Measurements from ENCODE around the gene DUSP22.
A peak's percentile ranks its signal among the peaks of the same experiment; 100 is the strongest.
"Not testable (repeated sequence)": the region's sequence is repeated elsewhere in the genome, so short reads cannot be mapped to it uniquely, and the experiment has no call there.

The DUSP22 gene

DNA sequence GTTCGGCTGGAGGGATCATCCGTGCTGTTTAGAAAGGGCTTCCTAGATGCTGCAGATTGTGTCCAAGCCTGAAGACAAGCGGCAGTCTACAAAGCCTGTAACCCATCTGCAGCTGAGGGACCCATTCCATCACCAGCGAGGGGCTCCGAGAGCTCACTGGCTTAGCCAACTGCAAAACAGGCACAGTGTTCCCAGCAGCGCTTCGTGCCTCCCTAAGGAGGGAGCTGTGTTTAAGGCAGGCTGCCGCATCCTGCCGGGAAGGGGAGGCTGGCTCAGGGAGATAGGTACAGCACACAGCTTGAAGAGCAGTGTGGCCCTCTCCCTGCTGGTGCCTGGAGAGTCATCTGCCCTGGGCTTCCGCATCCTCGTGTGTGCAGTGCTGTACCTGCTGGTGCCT, 32.4 kb downstream of the DUSP22 start:
- Histone ChIP-seq H4K20me1 (ENCODE audit: insufficient read depth, low read length) (no peaks in the 10 kb centered on the region), H3K4me1 (ENCODE audit: low read length) (peaks cover 89% of the 10 kb centered on the region), H2AFZ (ENCODE audit: low read length) (no peak overlapping the region), H3K9ac (ENCODE audit: low read length) (no peak overlapping the region), H3K27me3 (replicated peaks; ENCODE audit: insufficient read depth, low read length) (no peaks in the 10 kb centered on the region), H3K4me3 (ENCODE audit: low read length) (no peak overlapping the region), H3F3A (ENCODE audit: insufficient read depth, low read length) (peaks cover 81% of the 10 kb centered on the region), H3K4me2 (ENCODE audit: low read depth, low read length) (no peak overlapping the region), H3K9me3 (replicated peaks; ENCODE audit: insufficient read depth, low read length) (no peaks in the 10 kb centered on the region), H3K9me2 (replicated peaks; ENCODE audit: insufficient read depth, low read length) (no peaks in the 10 kb centered on the region), H3K79me2 (ENCODE audit: low read length) (peaks cover 79% of the 10 kb centered on the region), H3K27ac (ENCODE audit: low read length) (peak overlapping the region; percentile 91; the same call in 1 of the 2 replicates), H3K36me3 (replicated peaks; ENCODE audit: insufficient read depth, low read length) (no peaks in the 10 kb centered on the region)
- TF ChIP-seq EZH2 (optimal IDR thresholded peaks at IDR 0.05; ENCODE audit: low read depth, low read length) (no peak), EZH2phosphoT487 (IDR thresholded peaks at IDR 0.05; ENCODE audit: low read length) (no peak)
- TF ChIP-seq, protein P1, sequence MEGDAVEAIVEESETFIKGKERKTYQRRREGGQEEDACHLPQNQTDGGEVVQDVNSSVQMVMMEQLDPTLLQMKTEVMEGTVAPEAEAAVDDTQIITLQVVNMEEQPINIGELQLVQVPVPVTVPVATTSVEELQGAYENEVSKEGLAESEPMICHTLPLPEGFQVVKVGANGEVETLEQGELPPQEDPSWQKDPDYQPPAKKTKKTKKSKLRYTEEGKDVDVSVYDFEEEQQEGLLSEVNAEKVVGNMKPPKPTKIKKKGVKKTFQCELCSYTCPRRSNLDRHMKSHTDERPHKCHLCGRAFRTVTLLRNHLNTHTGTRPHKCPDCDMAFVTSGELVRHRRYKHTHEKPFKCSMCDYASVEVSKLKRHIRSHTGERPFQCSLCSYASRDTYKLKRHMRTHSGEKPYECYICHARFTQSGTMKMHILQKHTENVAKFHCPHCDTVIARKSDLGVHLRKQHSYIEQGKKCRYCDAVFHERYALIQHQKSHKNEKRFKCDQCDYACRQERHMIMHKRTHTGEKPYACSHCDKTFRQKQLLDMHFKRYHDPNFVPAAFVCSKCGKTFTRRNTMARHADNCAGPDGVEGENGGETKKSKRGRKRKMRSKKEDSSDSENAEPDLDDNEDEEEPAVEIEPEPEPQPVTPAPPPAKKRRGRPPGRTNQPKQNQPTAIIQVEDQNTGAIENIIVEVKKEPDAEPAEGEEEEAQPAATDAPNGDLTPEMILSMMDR (IDR thresholded peaks at IDR 0.05; ENCODE audit: low read length): no peak
- no peak for DNase-seq

- H3K9ac ChIP-seq (ENCODE audit: low read length); H3K4me3 ChIP-seq (ENCODE audit: low read length); H3K27ac ChIP-seq (ENCODE audit: low read length); H2AFZ ChIP-seq (ENCODE audit: low read length); H3K4me2 ChIP-seq (ENCODE audit: low read depth, low read length); DNase-seq; H3K27me3 ChIP-seq (replicated peaks; ENCODE audit: insufficient read depth, low read length); H3K9me3 ChIP-seq (replicated peaks; ENCODE audit: insufficient read depth, low read length); H4K20me1 ChIP-seq (ENCODE audit: insufficient read depth, low read length); H3K9me2 ChIP-seq (replicated peaks; ENCODE audit: insufficient read depth, low read length); H3K36me3 ChIP-seq (replicated peaks; ENCODE audit: insufficient read depth, low read length): not testable (repeated sequence)
- Histone ChIP-seq H3K4me1 (ENCODE audit: low read length) (peaks cover 89% of the 10 kb centered on the region), H3K79me2 (ENCODE audit: low read length) (peaks cover 81% of the 10 kb centered on the region), H3F3A (ENCODE audit: insufficient read depth, low read length) (peaks cover 81% of the 10 kb centered on the region)
Observed at GRCh38 chr6:325161-325860, 33.0 kb downstream of the DUSP22 start.

DNA sequence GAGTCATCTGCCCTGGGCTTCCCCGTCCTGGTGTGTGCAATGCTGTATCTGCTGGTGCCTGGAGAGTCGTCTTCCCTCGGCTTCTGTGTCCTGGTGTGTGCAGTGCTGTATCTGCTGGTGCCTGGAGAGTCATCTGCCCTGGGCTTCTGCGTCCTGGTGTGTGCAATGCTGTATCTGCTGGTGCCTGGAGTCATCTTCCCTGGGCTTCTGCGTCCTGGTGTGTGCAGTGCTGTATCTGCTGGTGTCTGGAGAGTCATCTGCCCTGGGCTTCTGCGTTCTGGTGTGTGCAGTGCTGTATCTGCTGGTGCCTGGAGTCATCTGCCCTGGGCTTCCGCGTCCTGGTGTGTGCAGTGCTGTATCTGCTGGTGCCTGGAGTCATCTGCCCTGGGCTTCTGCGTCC, 33.8 kb downstream of the DUSP22 start:
- H3K27me3 ChIP-seq (replicated peaks; ENCODE audit: insufficient read depth, low read length); H2AFZ ChIP-seq (ENCODE audit: low read length); H4K20me1 ChIP-seq (ENCODE audit: insufficient read depth, low read length); H3K9me3 ChIP-seq (replicated peaks; ENCODE audit: insufficient read depth, low read length); H3K4me3 ChIP-seq (ENCODE audit: low read length); H3K27ac ChIP-seq (ENCODE audit: low read length); H3K9ac ChIP-seq (ENCODE audit: low read length); H3K4me2 ChIP-seq (ENCODE audit: low read depth, low read length); DNase-seq; H3K9me2 ChIP-seq (replicated peaks; ENCODE audit: insufficient read depth, low read length); H3K36me3 ChIP-seq (replicated peaks; ENCODE audit: insufficient read depth, low read length): not testable (repeated sequence)
- H3K79me2 ChIP-seq (ENCODE audit: low read length): peaks cover 81% of the 10 kb centered on the region
- peaks cover 76% of the 10 kb centered on the region for H3F3A ChIP-seq (ENCODE audit: insufficient read depth, low read length)
- peaks cover 89% of the 10 kb centered on the region for H3K4me1 ChIP-seq (ENCODE audit: low read length)

DNA sequence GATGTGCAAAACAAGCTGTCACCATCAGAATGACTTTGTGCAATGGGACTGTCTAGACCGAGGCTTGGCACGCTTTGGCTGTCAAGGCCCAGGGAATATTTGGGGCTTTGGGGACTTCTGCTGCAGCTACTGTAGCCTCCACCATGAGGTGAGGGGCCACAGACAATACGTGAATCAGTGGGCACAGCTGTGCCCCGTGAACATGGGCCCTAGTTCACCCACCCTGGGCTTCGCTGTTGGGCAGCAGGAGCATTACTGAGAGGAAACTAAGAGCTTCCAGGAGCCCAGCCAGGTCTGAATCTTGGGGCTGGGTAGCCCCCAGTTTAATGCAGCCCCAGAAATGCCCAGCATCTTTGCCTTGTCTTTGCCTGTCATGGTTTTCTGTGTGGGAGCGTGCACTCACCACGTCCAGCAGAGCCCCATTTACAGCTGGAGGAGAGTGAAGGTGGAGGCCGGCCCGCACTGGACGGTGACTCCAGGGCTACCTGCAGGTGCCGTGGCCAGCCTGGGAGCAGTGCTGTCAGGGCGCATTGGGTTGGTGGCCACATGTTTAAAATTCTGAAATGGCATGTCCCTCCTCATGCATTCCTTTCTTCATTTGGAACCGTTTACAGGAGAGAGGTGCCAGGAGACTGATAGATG, 34.7 kb downstream of the DUSP22 start:
- peaks cover 81% of the 10 kb centered on the region for H3K79me2 ChIP-seq (ENCODE audit: low read length)
- H4K20me1 ChIP-seq (ENCODE audit: insufficient read depth, low read length): no peaks in the 10 kb centered on the region
- peak overlapping the region; percentile 69 for H3K4me2 ChIP-seq (ENCODE audit: low read depth, low read length)
- peaks cover 66% of the 10 kb centered on the region for H3F3A ChIP-seq (ENCODE audit: insufficient read depth, low read length)
- peaks cover 11% of the 10 kb centered on the region; the same call in 1 of the 2 replicates for H3K36me3 ChIP-seq (replicated peaks; ENCODE audit: insufficient read depth, low read length)
- H3K9me2 ChIP-seq (replicated peaks; ENCODE audit: insufficient read depth, low read length): no peaks in the 10 kb centered on the region
- peak overlapping the region; percentile 71 for H3K9ac ChIP-seq (ENCODE audit: low read length)
- no peak overlapping the region for H2AFZ ChIP-seq (ENCODE audit: low read length)
- peak overlapping the region; percentile 30 for H3K4me3 ChIP-seq (ENCODE audit: low read length)
- H3K27me3 ChIP-seq (replicated peaks; ENCODE audit: insufficient read depth, low read length): no peaks in the 10 kb centered on the region
- H3K27ac ChIP-seq (ENCODE audit: low read length): peak overlapping the region; percentile 94
- H3K4me1 ChIP-seq (ENCODE audit: low read length): peaks cover 87% of the 10 kb centered on the region
- no peaks in the 10 kb centered on the region for H3K9me3 ChIP-seq (replicated peaks; ENCODE audit: insufficient read depth, low read length)
- no peak for DNase-seq
- TF ChIP-seq, protein P1 (IDR thresholded peaks at IDR 0.05; ENCODE audit: low read length): no peak
- TF ChIP-seq EZH2phosphoT487 (IDR thresholded peaks at IDR 0.05; ENCODE audit: low read length): no peak
- no peak for TF ChIP-seq EZH2 (optimal IDR thresholded peaks at IDR 0.05; ENCODE audit: low read depth, low read length)
